Measurements from ENCODE around the gene SMAGP.
"Not testable (repeated sequence)": the region's sequence is repeated elsewhere in the genome, so short reads cannot be mapped to it uniquely, and the experiment has no call there.

SMAGP gene

DNA sequence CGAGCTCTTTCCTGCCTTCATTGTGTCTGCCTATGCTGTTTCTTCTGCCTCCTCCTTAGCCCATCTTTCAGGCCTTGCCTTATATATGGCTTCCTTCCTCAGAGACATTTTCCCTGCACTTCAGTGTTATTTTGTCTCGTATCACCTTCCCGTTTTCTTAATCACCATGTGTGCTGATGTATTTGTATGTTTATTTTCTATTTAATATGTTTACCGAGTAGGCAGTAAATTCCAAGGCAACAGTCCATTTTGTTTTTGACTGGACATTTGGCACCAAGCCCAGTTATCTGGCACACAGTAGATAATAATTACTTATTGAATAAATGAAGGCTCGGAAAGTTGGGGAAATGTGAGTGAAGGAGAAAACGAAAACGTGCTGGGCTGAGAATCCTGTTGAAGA lies 47.8 kb downstream of the SMAGP start:
- DNase-seq, result no peak

DNA sequence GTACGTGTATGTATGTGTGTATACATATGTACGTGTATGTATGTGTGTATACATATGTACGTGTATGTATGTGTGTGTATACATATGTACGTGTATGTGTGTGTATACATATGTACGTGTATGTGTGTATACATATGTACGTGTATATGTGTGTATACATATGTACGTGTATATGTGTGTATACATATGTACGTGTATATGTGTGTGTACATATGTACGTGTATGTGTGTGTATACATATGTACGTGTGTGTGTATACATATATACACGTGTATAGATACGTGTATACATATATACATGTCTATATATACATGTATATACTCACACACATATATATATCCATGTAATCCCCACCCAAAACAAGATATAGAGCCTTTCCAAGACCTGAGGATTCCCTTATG lies 50.4 kb downstream of the SMAGP start:
- not testable (repeated sequence) for DNase-seq

DNA sequence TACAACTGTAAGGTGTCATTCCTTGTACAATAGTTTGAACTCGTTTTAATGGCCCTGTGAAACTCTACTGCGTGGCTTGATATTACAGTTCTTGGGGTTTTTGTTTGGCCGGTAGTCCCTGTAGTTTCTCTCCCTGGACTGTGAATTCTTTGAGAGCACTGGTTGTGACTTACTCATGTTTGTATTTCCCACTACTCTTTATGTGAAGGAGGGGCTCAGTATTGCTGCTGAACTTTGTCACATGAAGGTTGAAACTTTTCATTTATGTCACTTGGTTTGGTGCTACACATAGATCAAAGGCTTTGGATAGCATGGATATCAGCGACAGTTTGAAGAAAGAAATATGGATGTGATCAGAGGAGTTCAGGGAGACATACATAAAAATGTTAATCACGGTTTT lies 50.9 kb downstream of the SMAGP start:
- DNase-seq, result no peak

DNA sequence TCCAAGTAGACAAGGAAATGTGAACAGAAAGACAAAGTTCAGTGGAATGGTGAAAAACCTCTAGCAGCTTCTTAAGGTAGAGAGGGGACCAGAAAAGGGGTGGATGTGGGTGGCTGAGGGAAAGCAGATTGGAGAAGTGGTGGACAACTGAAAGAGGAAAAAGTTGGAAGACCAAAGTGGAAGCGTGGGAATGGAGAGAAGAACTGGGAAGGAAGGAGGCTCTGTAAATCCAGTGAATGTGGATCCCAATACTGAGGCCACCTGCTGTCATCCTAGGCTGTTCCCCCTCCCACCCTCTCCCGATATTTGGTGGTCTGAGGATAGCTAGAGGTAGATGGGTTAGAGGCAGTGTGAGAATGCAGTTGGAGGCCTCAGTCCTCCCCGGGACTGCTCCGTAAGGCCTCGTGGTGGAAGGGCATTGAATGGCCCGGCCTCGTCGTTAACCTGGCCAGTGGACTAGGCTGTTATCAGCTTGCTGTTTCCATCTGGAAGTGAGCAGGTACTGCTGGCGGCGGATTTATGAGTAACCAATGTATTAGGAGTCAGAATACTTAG lies 51.5 kb downstream of the SMAGP start:
- peak; percentile 64 for DNase-seq

DNA sequence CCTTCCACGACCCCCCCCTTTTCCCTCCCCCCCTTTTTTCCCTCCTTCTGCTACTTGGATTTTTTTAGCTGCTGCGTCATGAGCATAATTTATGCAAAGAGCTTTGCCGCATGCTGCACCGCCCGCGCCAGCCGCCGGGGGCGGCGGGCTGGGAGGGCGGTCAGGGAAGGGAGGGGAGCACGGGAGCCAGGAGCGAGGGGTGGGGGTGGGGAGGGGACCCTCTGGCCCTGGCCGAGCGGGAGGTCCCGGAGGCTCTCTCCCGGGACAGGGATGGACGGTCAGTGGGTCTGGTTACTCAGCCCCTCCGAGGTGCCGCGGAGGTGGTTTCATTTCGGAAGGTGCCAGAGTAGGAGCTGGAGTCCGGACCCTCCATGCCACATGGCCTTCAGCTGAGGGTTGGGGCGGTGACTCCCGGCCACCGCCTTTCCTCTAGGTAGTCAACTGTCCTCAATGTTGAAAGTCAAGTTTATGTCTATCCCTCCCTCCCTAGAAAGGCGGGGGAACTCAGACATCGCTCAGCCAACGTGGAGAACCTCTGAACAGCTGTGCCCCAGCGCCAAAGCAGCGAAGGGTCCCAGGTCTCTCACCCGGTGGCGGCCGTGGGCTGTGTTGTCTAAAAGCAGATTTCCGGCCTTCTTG lies 52.1 kb downstream of the SMAGP start, which contains the start of gene POU6F1:
TSS of gene POU6F1 (minus strand) at position 95 of the 639 bp plus-strand sequence. CDS start 11,226 bp downstream, outside the sequence.
- DNase-seq, result peak; percentile 90

DNA sequence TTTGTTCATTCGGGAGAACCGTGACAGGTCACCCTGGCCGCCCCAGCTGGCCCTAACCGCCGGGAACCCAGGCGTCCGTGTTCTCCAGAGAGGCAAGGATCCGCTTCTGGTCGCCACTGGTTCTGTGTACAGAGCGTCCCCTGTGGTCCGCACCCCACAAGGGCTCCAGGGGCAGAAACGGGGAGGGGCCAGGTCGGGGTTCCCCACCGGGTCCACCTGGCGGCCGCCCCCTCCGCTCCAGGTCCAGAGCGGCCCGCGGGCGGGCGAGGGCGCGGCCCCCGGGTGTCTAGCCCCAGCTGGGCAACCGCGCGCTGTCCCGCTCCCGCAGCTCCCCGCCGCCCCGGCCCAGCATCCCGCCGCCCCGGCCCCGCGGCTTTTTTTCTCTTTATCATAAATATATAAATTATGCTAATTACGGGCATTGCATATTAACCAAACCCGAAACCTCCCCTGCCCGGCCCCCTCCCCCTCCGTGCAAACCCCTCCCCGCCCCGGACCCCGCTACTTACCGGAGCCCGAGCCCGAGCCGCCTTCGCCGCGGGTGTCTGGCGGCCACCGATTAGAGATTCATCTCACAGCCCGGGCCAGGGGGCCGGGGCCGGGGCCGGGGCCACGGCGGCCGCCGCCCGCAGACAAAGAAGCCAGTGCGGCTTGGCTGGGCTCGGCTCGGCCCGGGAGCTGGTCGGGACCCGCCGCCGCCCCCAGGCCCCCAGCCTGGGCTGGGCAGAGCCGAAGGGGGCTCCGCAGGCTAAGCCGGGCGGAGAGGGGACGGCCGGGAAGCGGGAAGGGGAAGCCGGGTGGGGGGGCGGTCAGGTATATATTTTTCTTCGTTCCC lies 52.9 kb downstream of the SMAGP start:
- peak; percentile 58 for DNase-seq

DNA sequence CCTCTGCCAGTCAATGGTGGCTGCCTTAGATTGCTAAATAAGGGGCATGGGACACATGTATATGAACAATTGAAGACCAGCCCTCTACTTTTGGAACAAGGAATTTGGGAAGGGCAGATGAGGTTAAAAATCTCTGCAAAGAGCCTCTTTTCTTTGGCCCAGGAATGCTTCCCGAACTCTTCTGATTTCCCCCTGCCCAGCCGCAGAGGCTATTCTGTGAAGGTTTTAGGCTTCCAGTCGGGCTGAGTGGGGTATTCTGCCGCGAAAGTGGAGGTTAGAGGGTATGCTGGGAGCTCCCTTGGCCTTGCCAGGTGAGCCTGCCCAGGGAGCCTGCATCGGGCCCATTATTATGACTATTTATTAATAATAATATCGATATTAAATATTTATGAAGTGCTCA lies 53.6 kb downstream of the SMAGP start:
- peak; percentile 26 for DNase-seq

DNA sequence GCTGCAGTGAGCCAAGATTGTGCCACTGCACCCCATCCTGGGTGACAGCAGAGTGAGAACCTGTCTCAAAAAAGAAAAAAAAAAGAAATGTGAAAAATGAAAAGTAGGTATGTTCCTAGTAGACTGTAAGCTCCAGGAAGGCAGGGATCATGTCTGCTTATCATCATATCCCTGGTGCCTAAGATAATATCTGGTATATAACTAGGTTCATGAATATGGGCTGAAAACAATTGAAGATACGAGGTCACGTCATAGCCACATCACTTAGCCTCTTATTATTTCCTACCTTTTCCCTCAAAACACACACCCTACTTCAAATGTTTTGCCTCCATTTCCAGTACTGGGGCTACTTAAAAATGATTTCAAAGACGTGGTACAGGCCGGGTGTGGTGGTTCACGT lies 55.3 kb downstream of the SMAGP start:
- DNase-seq, result no peak

DNA sequence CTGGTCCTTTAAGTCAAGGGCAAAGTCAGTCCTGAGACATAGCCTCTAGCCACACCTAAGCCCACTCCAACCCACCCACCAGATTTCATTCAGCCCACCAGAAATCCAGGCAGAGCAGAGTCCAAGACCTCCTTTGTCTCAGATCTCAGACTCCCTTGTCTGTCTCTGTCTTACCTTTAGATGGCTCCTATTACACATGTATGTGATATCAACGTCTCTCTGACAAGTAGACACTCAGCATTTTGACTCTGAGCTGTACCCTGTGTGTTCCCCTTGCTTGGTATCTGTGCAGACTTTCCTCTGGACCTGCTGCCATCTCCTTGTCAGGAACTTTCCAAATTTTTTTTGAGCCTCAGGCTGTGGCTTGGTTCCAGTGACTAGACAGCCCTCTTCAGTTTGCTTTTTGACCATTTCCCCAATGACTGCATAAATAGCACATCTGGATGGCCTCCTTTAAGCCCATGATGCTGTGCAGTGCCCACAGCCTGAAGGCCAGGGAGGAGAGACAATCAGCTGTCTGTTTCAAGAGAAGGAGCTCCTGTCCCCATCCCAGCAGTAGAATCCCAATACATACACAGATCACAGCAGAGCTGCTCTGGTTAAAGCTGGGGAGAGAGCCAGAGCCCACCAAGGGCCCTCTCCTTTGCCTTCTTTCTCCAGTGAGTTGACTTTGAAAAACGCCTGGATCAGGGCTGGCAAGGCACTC lies 59.4 kb downstream of the SMAGP start:
- DNase-seq, result no peak

DNA sequence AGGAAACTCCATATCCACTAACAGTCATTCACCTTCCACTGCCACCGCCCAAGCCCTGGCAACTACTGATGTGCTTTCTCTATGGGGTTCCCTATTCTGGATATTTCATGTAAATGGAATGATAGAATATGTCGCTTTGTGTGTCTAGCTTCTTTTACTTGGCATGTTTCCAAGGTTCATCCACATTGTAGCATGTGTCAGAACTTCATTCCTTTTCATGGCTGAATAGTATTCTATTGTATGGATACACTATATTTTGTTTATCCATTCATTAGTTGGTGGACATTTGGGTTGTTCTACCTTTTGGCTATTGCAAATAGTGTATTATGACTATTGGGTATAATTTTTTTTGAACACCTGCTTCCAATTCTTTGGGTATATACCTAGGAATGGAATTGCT lies 61.0 kb downstream of the SMAGP start:
- no peak for DNase-seq

DNA sequence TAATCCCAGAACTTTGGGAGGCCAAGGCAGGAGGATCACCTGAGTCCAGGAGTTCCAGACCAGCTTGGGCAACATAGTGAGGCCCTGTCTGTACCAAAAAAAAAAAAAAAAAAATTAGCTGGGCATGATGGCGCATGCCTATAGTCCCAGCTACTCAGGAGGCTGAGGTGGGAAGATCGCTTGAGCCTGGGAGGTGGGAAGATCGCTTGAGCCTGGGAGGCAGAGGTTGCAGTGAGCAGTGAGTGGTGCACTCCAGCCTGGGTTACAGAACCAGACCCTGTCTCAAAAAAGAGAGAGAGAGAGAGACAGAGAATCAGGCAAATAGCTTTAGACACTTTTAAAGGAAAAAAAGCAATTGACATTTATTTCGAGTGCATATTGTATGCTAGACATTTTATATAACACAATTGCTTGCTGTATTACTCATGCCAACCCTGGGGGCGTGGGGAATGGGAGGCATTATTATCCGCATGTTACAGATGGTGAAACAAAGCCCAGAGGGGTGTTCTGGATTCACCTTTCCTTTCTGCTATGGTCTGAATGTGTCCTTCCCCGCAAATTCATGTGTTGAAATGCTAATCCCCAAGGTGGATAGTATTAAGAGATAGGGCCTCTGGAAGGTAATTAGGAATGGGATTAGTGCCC lies 62.1 kb downstream of the SMAGP start:
- peak; percentile 65 for DNase-seq

DNA sequence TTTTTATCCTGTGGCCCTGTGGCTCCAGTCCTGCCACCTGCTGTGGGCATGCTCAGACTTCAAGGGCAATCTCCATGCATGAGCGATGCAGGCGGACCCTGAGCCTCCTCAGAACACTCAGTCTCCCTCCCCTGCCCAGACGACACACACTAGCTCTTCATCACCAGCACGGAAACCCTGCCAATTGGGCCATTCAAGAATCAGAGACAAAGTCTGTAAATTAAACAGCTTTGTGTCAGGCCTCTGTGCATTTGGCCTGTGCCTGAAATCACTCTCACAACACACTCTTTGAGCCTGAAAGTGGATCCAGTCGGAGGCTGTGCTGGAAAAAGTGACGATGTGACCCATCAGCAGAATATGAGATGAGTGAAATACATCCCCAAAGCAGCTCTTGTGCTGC lies 64.9 kb downstream of the SMAGP start:
- no peak for DNase-seq

DNA sequence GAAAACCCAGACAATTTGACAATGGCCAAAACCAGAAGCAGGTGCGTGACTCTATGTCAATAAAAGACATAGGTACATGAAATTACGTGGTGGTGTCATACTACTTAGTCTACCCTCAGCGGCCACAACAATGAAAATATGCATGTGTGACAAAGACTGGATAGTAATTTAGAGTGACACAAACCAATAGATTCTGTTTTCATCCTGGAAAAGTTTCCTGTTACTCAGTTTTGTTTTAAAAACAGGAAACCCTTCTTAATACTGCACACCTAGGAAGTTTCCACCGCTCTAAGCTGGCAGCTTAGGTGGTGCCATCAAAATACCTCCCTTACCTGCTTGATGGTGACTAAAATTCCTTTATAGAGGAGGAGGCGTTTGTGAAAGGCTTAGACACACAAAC lies 67.5 kb downstream of the SMAGP start:
- DNase-seq, result no peak

DNA sequence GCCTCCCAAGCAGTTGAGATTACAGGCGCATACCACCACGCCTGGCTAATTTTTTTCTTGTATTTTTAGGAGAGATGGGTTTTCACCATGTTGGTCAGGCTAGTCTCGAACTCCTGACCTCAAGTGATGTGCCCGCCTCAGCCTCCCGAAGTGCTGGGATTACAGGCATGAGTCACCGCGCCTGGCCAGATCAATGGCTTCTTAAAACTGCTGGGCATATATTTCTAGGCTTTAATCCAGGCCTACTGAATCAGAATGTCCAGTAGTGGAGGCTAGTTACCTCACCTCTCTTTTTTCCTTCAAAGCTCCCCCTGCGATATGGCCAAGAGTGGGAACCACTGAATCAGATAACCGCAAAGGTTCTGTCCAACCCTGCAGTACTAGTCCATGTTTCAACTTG lies 69.4 kb downstream of the SMAGP start:
- no peak for DNase-seq

DNA sequence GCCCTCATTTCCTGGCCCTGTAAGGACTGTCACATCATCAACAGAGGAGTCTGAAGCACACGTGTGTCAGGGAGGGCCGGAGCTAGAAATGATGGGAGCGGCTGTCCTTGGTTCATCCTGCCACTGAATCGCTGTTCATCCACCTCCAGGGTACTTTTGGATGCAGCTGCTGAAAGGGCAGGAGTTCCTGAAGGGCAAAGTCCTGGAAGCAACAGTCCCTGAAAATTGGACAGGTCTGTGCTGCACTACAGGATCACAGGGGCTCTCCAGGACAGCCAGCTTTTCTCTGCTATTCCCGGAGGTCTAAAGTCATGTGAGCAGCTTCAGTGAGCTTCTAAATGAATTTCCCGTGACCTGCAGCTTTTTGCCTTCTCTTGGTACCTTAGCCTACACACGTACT lies 70.1 kb downstream of the SMAGP start:
- DNase-seq, result no peak

DNA sequence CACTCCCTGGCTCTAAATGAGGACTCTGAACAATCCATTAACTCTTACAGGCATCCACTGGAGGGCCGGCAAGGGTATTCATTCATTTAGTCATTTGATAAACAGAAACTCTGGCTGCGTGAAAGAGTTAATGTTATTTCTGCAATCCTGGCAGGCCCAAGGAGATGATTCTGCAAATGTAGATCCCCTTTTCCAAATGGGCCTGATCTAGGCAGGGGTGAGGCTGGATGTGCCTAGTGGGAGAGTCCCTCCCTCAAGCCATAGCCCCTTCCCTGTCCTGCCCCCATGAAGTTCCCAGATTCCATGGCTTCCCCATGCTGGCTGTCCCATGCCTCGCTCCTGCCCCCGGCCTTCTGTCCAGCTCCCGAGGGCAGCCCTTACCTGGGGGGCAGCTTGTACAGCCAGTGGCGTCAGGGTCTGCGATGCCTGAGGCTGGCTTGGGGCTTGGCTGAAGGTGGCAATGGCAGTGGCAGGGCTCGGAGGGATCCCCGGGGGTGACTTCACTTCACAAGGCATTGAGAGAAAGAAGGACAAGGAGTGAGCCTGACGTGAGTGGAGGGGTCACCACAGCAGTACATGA lies 70.8 kb downstream of the SMAGP start:
- no peak for DNase-seq

DNA sequence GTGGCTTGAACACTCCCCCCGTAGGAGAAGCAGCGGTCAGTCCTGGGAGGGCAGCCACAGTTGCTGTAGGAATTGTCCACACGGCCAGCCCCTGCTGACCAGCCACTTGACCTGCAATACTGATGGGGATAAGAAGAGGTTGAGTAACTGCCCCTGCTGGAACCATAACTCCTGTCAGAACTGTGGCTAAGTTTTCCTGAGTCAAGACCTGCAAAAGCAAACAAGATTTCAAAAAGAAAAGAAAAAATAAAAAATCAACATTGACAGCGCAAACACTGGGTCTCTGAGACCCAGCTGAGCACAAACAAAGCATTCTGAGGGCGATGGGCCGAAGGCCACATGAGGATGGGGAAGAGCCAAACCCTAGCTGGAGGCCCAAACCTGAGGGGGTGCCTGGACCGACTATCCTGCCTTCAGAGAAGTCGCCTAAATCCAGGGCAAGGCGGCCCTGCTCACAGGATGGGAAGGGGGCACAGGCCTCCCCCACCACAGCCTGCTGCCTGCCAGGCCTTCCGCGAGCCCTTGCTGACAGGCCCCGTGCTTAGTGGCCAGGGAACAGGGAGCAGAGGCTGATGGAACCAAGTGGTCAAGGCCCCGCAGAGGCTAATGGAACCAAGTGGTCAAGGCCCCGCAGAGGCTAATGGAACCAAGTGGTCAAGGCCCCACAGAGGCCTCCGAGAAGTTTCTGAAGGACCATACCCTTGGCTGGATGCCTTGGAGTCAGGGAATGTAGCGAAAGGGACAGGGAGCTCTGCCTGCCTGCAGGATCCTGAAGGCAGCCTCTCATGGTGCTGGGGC lies 71.4 kb downstream of the SMAGP start:
- DNase-seq, result no peak

DNA sequence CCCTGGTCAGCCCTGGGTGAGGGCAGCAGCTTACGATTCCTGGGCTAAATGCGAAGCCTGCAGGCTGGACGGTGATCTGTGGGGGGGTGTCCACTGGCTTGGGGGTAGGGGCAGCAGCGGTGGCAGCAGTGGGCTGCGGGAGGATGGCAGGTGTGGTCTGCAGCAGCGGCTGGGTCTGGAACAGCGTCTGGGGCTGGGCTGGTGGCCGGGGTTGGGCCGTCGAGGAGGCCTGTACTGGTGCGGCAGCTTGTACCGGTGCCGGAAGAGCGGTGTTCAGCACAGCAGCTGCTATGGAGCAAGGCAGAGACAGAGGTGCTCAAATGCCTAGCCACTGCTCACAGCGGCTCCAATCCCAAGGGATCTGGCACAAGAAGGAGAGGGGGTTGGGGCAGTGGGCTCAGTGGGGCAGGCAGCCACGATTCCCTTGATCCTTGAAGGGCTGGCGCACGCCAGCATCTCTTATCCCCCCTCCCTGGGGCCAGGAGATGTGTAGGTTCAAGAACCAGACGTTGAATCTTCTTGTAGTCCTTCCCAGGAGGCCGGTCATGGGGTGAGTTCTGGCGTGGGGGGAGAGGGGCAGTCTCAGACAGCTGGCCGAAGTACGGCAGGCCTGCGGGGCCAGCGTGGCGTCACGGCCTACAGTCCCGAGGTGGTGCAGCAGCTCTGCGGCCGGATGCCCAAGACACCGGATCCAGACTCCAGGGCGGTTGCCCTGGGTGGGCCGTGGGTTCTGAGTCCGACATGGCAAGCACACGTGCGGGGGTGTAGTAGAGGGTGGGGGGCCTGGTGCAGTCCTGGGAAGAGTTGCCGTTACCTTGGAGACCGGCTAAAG lies 72.3 kb downstream of the SMAGP start:
- no peak for DNase-seq

DNA sequence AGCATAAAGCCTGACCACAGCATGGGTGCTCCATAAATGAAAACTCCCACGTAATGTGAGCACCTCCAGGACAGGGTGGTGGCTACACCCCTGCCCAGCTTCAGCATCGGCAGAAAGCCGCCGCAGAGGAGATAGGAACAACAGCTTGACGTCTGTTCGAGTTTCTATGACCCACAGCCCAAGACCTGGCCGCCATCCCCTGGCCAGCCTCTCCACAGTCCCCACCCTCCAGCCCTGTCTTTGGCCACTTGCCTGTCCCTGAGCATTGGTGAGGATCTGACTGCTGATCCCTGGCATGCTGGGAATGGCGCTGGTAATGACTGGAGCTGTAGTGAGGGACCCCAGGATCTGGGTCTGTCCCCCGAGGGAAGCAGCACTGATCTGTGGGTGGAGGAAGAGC lies 73.7 kb downstream of the SMAGP start:
- no peak for DNase-seq

DNA sequence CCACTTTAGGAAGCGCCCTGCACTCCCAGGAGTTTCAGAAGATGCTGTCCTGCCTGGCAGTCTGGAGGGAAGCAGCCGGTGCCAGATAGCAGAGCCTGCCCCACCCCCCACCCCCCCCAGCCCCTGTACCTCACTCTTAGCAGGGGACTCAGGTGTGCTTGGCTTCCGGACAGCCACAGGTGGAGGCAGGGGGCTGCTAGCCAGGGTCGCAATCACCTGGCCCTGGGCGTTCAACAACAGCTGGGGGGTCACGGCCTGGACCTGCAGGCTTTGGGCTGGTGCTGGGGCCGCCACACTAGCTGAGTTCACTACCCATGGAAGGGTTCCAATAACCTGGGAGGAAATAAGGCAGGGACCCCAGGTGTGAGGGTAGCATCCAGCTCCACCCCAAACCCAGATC lies 74.4 kb downstream of the SMAGP start:
- DNase-seq, result no peak
